ENCODE measurements around the gene MEI1. TPM values are rescaled to one million over a fixed set of nuclear protein-coding genes. Genes with fewer than 3 reads are reported as not detected.
"Not testable (repeated sequence)": the region's sequence is repeated elsewhere in the genome, so short reads cannot be mapped to it uniquely, and the experiment has no call there.

MEI1 gene
- total and polyA plus RNA-seq, 2 experiments from 2014 or later, result 1.1 to 5.6 TPM

DNA sequence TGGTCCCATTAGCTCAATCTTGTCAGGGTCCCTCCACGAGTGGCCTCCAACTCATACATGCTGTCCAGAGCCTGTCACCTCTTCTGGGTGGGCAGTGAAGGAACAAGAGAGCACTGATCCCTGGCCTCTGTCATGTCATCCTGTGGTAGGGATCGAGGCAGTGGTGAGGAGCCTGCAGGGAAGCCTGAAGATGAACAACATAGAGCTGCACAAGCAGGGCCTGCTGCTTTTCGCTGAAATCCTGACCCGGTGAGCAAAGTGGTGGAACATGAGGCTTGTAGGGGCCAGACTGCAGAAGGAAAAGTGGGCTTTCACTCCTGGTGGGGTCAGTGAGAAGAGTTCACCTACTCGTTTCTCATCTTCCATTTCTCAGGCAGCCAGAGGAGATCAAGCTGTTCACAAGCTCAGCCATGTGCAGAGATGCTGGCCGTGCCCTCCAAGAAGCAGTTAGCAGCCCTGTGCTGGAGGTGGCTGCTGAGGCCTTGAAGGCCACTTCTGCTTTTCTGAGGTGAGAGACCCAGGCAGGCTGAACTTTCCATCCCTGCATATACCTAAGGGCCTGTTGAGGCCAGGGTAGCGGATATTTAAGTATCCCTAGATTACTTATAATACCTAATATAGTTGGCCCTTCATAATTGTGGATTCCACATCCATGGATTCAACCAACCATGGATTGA, 32.9 kb downstream of the MEI1 start:
- TF ChIP-seq, protein P1, sequence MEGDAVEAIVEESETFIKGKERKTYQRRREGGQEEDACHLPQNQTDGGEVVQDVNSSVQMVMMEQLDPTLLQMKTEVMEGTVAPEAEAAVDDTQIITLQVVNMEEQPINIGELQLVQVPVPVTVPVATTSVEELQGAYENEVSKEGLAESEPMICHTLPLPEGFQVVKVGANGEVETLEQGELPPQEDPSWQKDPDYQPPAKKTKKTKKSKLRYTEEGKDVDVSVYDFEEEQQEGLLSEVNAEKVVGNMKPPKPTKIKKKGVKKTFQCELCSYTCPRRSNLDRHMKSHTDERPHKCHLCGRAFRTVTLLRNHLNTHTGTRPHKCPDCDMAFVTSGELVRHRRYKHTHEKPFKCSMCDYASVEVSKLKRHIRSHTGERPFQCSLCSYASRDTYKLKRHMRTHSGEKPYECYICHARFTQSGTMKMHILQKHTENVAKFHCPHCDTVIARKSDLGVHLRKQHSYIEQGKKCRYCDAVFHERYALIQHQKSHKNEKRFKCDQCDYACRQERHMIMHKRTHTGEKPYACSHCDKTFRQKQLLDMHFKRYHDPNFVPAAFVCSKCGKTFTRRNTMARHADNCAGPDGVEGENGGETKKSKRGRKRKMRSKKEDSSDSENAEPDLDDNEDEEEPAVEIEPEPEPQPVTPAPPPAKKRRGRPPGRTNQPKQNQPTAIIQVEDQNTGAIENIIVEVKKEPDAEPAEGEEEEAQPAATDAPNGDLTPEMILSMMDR (IDR thresholded peaks at IDR 0.05; ENCODE audit: low read depth, low read length), result no peak
- H3K4me3 ChIP-seq, result no peak overlapping the region
- H3K27me3 ChIP-seq, result no peaks in the 10 kb centered on the region
- H3K9me3 ChIP-seq (ENCODE audit: low read depth), result no peaks in the 10 kb centered on the region
- DNase-seq (ENCODE audit: low read depth in 1 of 2, low spot score in 1 of 2), result no peak
- H3K4me1 ChIP-seq (ENCODE audit: low read depth), result no peaks in the 10 kb centered on the region
- H3K36me3 ChIP-seq, result no peaks in the 10 kb centered on the region
- H3K27ac ChIP-seq, result no peak overlapping the region

DNA sequence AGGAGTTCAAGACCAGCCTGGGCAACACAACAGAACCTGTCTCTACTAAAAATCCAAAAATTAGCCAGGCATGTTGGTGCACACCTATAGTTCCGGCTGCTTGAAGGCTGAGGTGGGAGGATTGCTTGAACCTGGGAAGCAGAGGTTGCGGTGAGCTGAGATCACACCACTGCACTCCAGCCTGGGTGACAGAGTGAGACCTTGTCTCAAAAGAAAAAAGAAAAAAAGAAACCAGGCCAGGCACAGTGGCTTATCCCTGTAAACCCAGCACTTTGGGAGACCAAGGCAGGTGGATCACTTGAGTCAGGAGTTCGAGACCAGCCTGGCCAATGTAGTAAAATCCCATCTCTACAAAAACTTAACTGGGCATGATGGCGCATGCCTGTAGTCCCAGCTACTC, 33.9 kb downstream of the MEI1 start:
- H3K4me1 ChIP-seq (ENCODE audit: low read depth); H3K27me3 ChIP-seq; DNase-seq (ENCODE audit: low read depth in 1 of 2, low spot score in 1 of 2); H3K27ac ChIP-seq; H3K4me3 ChIP-seq; H3K9me3 ChIP-seq (ENCODE audit: low read depth); H3K36me3 ChIP-seq: not testable (repeated sequence)

DNA sequence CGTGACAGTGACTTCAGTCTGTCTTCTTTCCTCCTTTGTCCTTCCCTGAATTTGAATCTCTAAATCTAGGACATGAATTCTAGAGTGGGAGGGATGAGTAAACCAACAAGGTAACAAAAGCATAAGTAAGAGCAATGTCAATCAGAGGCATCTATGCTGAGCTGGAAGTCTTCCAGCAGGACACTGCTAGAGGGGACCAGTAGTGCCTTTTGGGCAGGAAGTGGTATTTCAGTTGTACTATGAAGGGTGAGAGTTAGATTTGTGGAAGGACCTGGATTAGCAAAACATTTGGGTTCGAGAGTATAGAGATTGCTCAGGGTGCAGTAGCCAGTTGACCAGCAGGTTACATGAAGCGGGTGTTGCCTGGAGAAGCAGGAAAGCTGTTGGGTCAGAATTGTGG, 40.3 kb downstream of the MEI1 start:
- H3K4me1 ChIP-seq (ENCODE audit: low read depth), result no peaks in the 10 kb centered on the region
- H3K27ac ChIP-seq, result no peak overlapping the region
- no peaks in the 10 kb centered on the region for H3K36me3 ChIP-seq
- no peaks in the 10 kb centered on the region for H3K27me3 ChIP-seq
- no peak overlapping the region for H3K4me3 ChIP-seq
- TF ChIP-seq, protein P1 (IDR thresholded peaks at IDR 0.05; ENCODE audit: low read depth, low read length), result no peak
- no peak for DNase-seq (ENCODE audit: low read depth in 1 of 2, low spot score in 1 of 2)
- no peaks in the 10 kb centered on the region for H3K9me3 ChIP-seq (ENCODE audit: low read depth)

DNA sequence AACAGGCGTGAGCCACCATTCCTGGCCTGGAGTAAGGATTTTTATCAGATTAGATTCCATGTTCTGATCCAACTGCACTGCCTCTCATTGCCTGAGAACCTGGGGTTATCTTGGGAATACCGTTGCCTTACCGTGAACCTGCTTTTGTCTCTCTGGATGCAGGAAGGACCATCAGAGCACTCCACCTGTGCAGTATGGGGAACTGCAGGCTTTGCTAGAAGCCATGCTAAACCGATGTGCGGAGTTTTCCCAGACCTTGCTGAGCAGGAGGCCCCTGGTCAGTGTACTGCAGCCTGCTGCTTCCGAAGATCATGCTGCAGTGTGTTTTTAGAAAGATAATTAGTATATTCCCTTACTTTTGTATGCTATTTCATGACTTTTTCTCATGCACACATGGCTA, 43.6 kb downstream of the MEI1 start:
- peak in 1 of 2 donors; percentile 21 for DNase-seq (ENCODE audit: low read depth in 1 of 2, low spot score in 1 of 2)
- TF ChIP-seq, protein P1 (IDR thresholded peaks at IDR 0.05; ENCODE audit: low read depth, low read length), result no peak
- H3K27me3 ChIP-seq, result peaks cover 11% of the 10 kb centered on the region

DNA sequence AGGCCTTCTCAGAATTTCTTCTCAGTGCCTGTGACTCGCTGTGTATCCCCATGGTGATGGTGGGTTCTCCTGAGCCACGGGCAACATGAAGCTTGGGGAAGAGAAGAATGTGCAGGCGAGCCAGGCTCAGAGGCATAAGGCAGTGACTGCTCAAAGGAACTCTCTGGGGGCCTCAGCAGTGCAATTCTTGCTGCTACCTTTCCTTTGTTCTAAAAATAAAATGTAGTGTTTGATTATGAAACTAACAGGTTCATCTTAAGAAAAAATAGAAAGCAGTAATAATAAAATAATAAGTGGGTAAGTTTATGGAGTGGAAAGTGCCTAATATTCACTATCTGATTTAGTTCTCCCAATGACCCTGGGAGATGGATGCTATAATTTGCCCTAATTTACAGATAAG, 46.7 kb downstream of the MEI1 start:
- H3K27ac ChIP-seq, result no peak overlapping the region
- no peak overlapping the region for H3K4me3 ChIP-seq
- H3K9me3 ChIP-seq (ENCODE audit: low read depth), result no peaks in the 10 kb centered on the region
- no peaks in the 10 kb centered on the region for H3K36me3 ChIP-seq
- peaks cover 11% of the 10 kb centered on the region for H3K27me3 ChIP-seq
- H3K4me1 ChIP-seq (ENCODE audit: low read depth), result no peaks in the 10 kb centered on the region
- no peak for DNase-seq (ENCODE audit: low read depth in 1 of 2, low spot score in 1 of 2)
- TF ChIP-seq, protein P1 (IDR thresholded peaks at IDR 0.05; ENCODE audit: low read depth, low read length), result no peak

More for the DNA sequence above, 43.6 kb downstream of the MEI1 start:
- no peak overlapping the region for H3K4me3 ChIP-seq
- H3K27ac ChIP-seq, result no peak overlapping the region
- H3K36me3 ChIP-seq, result no peaks in the 10 kb centered on the region
- H3K9me3 ChIP-seq (ENCODE audit: low read depth), result no peaks in the 10 kb centered on the region
- no peaks in the 10 kb centered on the region for H3K4me1 ChIP-seq (ENCODE audit: low read depth)

DNA sequence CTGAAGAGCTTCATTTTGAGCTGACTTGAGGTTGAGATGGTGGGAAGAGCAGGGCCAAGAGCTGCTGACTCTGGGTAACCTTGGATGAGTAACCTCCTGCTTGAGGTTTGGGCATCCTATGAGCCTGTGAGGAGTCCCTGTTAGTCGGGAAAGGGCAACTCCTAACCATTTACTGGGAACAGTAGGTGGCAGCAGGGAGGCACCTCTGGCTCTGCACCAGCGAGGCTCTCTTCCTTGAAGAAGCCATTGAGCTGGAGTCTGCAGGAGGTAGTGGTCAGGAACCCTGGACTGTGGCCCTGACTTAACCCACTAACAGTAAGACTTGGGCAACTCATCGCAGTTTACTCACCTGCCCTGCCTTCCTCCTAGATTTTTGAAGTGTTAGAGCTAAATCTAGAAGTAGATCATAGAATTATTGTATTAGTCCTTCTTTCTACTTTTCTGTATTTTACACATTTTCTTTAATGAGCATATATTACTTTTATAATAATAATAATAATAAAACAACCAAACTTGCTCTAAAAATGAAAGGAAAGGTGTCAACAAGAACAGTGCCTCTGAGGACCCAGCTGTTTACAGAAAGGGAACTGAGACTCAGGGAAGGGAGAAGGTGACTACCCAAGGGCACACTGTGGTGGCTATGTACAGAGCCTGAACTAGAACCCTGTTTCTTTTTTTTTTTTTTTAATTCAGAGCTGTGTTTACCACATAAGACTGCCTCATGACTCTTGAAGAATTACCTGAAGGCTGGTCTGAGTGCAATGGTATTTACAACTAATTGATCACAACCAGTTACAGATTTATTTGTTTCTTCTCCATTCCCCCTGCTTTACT, 47.5 kb downstream of the MEI1 start:
- TF ChIP-seq, protein P1 (IDR thresholded peaks at IDR 0.05; ENCODE audit: low read depth, low read length), result peak; percentile 87
- DNase-seq (ENCODE audit: low read depth in 1 of 2, low spot score in 1 of 2), result peak; percentile 82 to 88
- no peak overlapping the region for H3K27ac ChIP-seq
- H3K27me3 ChIP-seq, result peaks cover 11% of the 10 kb centered on the region
- H3K9me3 ChIP-seq (ENCODE audit: low read depth), result no peaks in the 10 kb centered on the region
- no peaks in the 10 kb centered on the region for H3K4me1 ChIP-seq (ENCODE audit: low read depth)
- H3K36me3 ChIP-seq, result no peaks in the 10 kb centered on the region
- H3K4me3 ChIP-seq, result no peak overlapping the region
